Spleen (tissue), 7 donors: ENCODE measurements around the gene DNAJC27.

ENCODE experiments used
- CTCF ChIP-seq, 11 experiments: fragments of 200-600 bp in 7 of 11; fragments of 450-650 bp in 4 of 11; sonication (generic) in 4 of 11; IDR thresholded peaks in 8 of 11; conservative IDR thresholded peaks in 3 of 11; 1 replicate in 7 of 11; 2 replicates in 4 of 11; pipeline versions ENCODE4 v1.4.0 to v1.8.0; 2016 to 2021; ENCODE audit warnings: antibody characterized with exemption in 11 of 11, inconsistent platforms in 4 of 11, mild to moderate bottlenecking in 1 of 11
- POLR2A ChIP-seq, 3 donors: fragments of 450-650 bp; IDR thresholded peaks; one replicate each; pipeline ENCODE4 v1.5.1; 2017; ENCODE audit warnings: antibody characterized with exemption in 3 of 3, mild to moderate bottlenecking in 1 of 3
- POLR2AphosphoS5 ChIP-seq, 3 donors: sonication (generic); formaldehyde crosslinking; IDR thresholded peaks; one replicate each; pipeline ENCODE4 v1.5.1; 2017; ENCODE audit warnings: antibody characterized with exemption in 3 of 3
- donor health status: DM: no; HTN: no; CAD: no; lungs with moderate emphysema.
- donor health status: DM: no; HTN: no; CAD: no.
- donor health status: DM: no; HTN: no; CAD: no.

DNA sequence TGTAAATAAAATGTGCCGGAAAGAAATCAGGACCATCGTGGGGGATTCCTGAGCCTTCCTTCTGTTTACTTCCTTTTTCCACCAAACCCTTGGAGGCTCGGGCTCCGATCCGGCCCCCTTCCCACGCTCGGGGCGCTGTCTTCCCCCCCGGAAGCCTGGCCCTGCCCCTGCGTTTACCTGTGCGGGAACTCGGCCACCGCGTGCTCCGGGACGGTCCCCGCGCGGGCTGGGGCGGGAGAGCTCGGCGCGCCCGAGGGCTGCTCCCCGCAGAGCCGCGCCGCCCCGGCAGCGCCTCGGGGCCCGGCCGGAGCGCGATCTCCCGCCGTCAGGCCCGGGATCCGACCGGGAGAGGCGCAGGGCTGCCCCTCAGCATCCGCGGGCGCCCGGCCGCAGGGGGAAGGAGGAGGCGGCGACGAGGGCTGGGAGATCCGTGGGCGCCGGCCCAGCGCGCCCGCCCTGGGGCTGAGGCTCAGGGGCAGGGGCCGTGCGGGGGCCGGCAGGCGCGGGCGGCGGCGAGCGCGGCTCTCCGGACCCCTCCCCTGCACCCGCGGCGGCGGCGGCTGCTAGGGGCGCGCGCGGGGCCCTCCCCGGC is 52.2 kb downstream of the DNAJC27 start:
- TF ChIP-seq CTCF (IDR thresholded peaks at IDR 0.05 in 8 of 11, conservative IDR thresholded peaks at IDR 0.05 in 3 of 11) (no peak), POLR2A (IDR thresholded peaks at IDR 0.05) (no peak), POLR2AphosphoS5 (IDR thresholded peaks at IDR 0.05) (no peak)
